ENCODE measurements around the gene KNL1. TPM values are rescaled to one million over a fixed set of nuclear protein-coding genes. Genes with fewer than 3 reads are reported as not detected.

The KNL1 gene
- total RNA-seq, 1 experiment from 2014 or later: 9.9 TPM

DNA sequence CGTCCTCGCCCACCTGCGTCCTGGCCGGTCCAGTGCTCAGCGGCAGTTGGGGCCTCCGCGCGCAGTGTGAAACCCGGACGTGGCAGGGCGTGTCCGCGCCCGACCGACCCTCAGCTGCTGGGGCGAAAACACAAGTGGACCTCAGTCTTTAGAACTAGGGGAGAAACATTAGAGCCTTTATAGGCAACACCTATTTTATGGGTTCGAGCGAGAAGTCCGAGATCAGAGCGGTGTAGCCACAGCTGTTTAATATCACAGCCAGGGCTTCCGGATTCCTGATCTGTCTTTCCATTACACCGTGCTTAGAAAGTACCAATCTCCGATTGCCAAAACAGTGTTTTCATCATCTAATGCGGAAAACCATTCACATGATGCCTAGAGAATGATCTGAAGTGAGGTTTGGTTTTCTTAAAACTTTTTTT lies 101.4 kb downstream of the KNL1 start:
- in situ Hi-C loops (cut with HindIII; ENCODE audit: low pct_unique_long_range_greater_than_20kb, low sequenced_read_pairs): no loop called here
- DNase-seq (ENCODE audit: low read depth): no peak

- DNase-seq (ENCODE audit: low read depth): no peak
- in situ Hi-C loops (cut with HindIII; ENCODE audit: low pct_unique_long_range_greater_than_20kb, low sequenced_read_pairs): no loop called here
These were observed 102.2 kb downstream of the KNL1 start for GRCh38 chr15:40696228-40696627.

- in situ Hi-C loops (cut with HindIII; ENCODE audit: low pct_unique_long_range_greater_than_20kb, low sequenced_read_pairs): no loop called here
- no peak for DNase-seq (ENCODE audit: low read depth)
These were observed 103.9 kb downstream of the KNL1 start for GRCh38 chr15:40697916-40698315.

DNA sequence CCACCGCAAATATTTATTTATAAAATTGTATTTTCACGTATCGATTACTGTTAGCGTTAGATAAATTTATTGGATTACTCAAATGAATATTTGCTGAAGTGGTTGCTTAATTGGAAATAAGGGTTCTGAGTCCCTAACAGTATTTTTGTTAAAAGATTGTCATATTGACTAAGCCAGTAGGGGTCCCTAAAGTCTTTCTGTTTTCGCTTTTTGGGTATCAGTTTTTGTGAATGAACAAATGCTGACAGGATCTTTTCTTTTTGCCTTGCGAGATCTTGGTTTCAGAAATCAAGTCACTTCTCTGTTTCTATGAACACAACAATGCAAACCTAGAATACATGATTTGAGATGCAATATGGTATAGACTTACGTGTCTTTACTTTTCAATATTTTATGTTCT lies 108.0 kb downstream of the KNL1 start:
- in situ Hi-C loops (cut with HindIII; ENCODE audit: low pct_unique_long_range_greater_than_20kb, low sequenced_read_pairs): no loop called here
- DNase-seq (ENCODE audit: low read depth): no peak

GRCh38 chr15:40706121-40706520 lies 112.1 kb downstream of the KNL1 start:
- no peak for DNase-seq (ENCODE audit: low read depth)
- in situ Hi-C loops (cut with HindIII; ENCODE audit: low pct_unique_long_range_greater_than_20kb, low sequenced_read_pairs): no loop called here

Other genes starting within 250 kb of the KNL1 start
- gene PHGR1, start 243.2 kb upstream of the KNL1 start, total RNA-seq (2014; rRNA removed; shearing (Covaris generic); ENCODE audit: low replicate concordance): not detected in 2 replicates
- under 0.01 TPM in 1 of 2 replicates, not detected in the other for gene DISP2, start 236.0 kb upstream of the KNL1 start, total RNA-seq (2014; rRNA removed; shearing (Covaris generic); ENCODE audit: low replicate concordance)
- gene KNSTRN, start 211.5 kb upstream of the KNL1 start, total RNA-seq (2014; rRNA removed; shearing (Covaris generic); ENCODE audit: low replicate concordance): 54.8 and 65.1 TPM in 2 replicates
- 50.4 and 79.9 TPM in 2 replicates for gene IVD, start 188.5 kb upstream of the KNL1 start, total RNA-seq (2014; rRNA removed; shearing (Covaris generic); ENCODE audit: low replicate concordance)
- gene BAHD1, start 153.3 kb upstream of the KNL1 start, total RNA-seq (2014; rRNA removed; shearing (Covaris generic); ENCODE audit: low replicate concordance): 4.6 and 5.0 TPM in 2 replicates
- gene CHST14, start 123.3 kb upstream of the KNL1 start, total RNA-seq (2014; rRNA removed; shearing (Covaris generic); ENCODE audit: low replicate concordance): 17.3 and 20.0 TPM in 2 replicates
- gene CCDC32, start 29.2 kb upstream of the KNL1 start, total RNA-seq (2014; rRNA removed; shearing (Covaris generic); ENCODE audit: low replicate concordance): 31.4 and 33.7 TPM in 2 replicates
- 16.1 and 20.3 TPM in 2 replicates for gene RPUSD2, start 24.9 kb upstream of the KNL1 start, total RNA-seq (2014; rRNA removed; shearing (Covaris generic); ENCODE audit: low replicate concordance)
- gene RAD51, start 100.9 kb downstream of the KNL1 start, total RNA-seq (2014; rRNA removed; shearing (Covaris generic); ENCODE audit: low replicate concordance): 22.3 and 34.0 TPM in 2 replicates
- 27.7 and 29.0 TPM in 2 replicates for gene RMDN3, start 161.0 kb downstream of the KNL1 start, total RNA-seq (2014; rRNA removed; shearing (Covaris generic); ENCODE audit: low replicate concordance)
- gene GCHFR, start 169.8 kb downstream of the KNL1 start, total RNA-seq (2014; rRNA removed; shearing (Covaris generic); ENCODE audit: low replicate concordance): 73.4 and 105 TPM in 2 replicates
- 0.27 and 0.64 TPM in 2 replicates for gene C15orf62, start 175.7 kb downstream of the KNL1 start, total RNA-seq (2014; rRNA removed; shearing (Covaris generic); ENCODE audit: low replicate concordance)
- gene ZFYVE19, start 212.8 kb downstream of the KNL1 start, total RNA-seq (2014; rRNA removed; shearing (Covaris generic); ENCODE audit: low replicate concordance): 88.7 and 100 TPM in 2 replicates
- gene DNAJC17, start 213.2 kb downstream of the KNL1 start, total RNA-seq (2014; rRNA removed; shearing (Covaris generic); ENCODE audit: low replicate concordance): 51.3 and 103 TPM in 2 replicates
- gene PPP1R14D, start 234.5 kb downstream of the KNL1 start, total RNA-seq (2014; rRNA removed; shearing (Covaris generic); ENCODE audit: low replicate concordance): not detected in 2 replicates
- gene SPINT1, start 249.8 kb downstream of the KNL1 start, total RNA-seq (2014; rRNA removed; shearing (Covaris generic); ENCODE audit: low replicate concordance): 19.5 and 29.7 TPM in 2 replicates

All from Caki2 (cell line).